Measurements from ENCODE around the gene ADIPOQ.
"Not testable (repeated sequence)": the region's sequence is repeated elsewhere in the genome, so short reads cannot be mapped to it uniquely, and the experiment has no call there.

The ADIPOQ gene

GRCh38 chr3:186826410-186826975, 16.0 kb upstream of the ADIPOQ start:
- no peak for DNase-seq (ENCODE audit: low read depth)

GRCh38 chr3:186826976-186827857, 15.3 kb upstream of the ADIPOQ start:
- DNase-seq (ENCODE audit: low read depth), result peak; percentile 82

DNA sequence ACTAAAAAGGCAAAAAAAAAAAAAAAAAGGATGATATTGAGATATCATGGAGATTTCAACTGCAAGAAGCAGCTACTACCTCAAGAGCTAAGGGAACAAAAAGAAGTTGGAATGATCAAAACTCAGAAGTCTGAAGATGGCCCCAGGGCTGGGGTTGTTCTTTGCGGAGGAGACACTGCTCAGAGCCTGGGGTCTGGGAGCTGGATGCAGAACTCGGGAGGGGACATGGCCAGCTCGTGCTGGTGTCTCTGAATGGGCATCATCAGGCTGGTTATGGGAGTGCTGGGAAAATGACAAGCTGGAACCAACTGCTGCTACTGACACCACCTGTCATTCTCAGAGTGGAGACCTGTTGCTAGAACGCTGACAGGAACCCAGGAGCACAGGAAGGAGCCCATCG, 14.2 kb upstream of the ADIPOQ start:
- no peak for DNase-seq (ENCODE audit: low read depth)

DNA sequence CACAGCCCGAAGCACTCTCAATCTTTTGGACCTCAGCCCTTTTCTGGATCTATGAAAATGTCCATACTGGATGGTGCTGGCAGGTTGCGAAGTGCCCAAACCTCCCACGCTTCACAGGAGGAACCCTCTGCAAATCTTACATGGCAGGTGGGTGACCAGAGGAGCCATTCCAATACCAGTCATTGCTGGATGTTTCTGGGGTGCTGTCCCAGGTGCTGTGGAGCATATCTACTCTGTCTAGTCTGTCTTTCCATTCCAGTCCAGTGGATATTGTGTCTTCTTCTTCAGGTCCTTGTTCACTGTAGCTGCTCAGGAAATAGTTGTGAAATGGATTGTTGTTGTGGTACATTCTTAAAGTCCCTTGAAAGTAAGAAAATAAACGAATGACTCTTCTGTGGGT, 10.7 kb upstream of the ADIPOQ start:
- no peak for DNase-seq (ENCODE audit: low read depth)

DNA sequence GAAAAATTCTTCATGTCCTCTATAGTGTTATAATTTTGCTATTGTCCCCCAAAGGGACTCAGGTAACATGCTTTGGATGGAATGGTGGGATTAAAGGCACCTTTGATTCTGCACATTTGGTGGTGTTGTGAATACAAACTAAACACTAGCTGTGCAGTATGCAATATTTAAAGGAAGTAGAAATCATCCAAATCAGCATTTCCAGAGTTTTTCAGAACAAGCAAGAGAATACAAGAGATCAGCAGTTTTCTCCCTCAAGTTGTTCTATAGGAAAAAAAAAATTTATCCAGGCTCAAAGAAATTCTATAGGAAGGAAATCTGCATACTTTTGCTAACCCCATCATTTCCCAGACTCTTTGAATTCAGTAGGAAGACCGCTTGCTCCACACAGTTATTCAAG, 10.2 kb upstream of the ADIPOQ start:
- no peak for DNase-seq (ENCODE audit: low read depth)

DNA sequence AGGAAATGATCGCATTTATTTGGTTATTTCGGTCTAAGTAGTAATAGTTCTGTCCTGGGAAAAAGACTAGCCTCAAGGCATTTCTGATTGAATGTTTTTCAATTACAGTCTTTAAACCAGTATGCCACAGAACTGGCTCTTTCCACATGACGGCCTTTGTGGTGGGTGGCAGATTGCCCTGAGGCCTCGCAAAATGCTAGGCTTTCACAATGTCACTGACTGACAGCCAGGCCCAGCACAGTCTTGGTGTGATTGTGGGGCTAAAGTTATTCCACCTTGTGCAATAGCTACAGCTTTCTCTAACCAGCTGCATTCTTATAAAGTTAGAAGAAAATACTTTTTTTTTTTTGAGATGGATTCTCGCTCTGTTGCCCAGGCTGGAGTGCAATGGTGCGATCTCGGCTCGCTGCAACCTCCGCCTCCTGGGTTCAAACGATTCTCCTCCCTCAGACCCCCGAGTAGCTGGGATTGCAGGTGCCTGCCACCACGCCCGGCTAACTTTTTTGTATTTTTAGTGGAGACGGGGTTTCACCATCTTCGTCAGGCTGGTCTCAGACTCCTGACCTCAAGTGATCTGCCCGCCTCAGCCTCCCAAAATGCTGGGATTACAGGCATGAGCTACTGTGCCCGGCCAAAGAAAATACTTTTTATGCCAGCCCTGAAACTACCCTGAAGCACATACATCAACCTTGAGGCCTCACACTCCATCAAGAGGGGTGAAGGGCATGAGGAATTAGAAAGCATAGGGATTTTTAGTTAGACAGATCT, 2.5 kb upstream of the ADIPOQ start:
- DNase-seq (ENCODE audit: low read depth), result no peak

GRCh38 chr3:186841620-186842019, 890 bp upstream of the ADIPOQ start:
- no peak for DNase-seq (ENCODE audit: low read depth)

DNA sequence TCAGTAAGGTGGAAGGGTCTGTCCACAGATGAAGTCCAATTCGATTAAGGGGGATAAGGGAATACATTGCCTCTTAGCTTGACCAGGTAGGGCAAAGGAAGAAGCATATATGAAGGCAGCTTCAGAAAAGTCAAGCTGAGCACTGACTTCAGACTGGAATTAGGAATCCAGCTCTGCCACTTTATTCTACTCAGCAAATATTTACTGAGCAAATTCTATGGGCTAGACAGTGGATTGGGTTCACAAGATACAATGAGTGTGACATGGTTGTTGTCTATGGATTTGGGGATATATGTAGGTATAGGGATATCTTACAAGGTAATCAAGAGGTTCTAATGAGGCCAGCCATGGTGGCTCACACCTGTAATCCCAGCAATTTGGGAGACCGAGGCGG, 526 bp downstream of the ADIPOQ start:
- DNase-seq (ENCODE audit: low read depth), result no peak

DNA sequence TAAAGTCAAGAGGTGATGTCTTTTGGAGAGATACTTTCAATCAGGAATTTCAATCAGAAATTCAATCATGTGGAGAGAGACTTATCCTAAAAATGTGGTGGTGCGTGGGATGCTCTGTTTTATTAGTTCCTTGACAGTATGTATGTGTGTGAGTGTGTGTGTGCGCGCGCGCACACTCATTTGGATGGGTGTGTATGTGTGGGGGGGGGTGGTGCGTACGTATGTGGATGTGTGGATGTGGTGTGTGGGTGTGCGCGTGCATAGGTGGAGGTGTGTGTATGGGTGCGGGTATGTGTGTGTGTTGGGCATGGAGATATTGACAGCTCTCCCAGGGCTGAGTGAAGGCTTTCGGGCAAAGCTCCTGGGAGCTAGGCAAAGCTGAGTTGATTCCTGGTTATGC, 2.4 kb downstream of the ADIPOQ start:
- DNase-seq (ENCODE audit: low read depth), result no peak

DNA sequence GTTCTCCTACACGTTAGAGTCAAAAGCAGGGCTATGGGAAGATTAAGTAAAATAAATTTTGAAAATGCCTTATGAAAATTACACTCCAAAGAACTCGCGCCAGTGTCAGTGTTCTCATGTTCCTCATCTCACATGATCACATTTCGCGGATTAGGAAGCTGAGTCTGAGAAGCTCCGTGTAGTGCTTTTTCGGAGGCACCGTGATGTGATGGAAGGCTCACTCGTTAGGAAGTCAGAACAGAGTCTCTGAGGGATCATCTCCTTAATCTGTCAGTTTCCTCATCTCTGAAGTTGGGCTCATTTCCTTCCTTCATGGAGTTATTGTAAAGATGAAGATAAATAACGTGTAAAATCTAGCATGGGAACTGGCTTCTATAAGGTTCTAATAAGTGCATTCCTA, 3.2 kb downstream of the ADIPOQ start:
- DNase-seq (ENCODE audit: low read depth), result no peak

DNA sequence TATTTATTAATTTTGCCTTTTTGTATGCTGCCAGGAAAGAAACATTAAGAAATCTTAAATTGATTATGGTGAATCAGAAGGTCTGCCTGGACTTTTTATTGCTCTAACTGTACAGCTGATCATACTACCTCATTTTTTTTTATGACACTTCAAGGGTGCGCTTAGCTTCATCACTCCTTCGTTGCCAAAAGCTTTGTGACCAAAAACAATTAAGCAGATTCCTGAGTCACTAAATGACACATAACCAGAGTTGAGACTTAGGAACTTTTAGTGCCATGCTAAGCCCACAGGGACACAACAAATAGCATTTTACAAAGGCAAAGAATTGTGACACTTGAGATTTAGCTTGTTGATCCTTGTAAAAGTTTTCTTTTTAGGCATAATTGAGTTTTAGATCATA, 4.9 kb downstream of the ADIPOQ start:
- DNase-seq (ENCODE audit: low read depth), result no peak

DNA sequence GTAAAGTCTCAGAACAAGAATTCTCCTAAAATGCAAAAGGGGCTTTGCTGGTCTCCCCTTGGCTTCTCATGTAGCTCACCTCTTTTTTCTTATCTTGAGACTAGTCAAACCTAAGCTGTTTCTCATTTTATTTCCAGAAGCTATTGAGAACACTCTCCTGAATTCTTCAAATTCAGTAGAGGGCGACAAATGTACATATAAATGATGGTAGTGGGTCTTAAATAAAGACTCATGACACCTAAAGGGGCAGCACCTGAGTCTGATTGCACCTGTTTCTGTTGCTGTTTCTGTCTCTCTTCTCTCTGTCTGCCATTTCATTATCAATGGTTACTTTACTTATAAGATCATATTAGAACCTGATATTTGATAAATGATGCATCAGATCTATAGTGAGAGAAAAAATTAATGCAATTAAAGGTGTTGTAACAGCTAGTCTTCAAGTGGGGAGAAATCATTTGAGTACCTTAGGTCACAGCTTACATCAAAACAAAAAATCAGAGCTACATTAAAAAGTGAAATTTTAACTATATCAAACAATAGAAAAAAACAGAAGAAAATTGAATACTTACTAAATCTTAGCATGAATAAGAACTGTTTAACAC, 7.0 kb downstream of the ADIPOQ start:
- no peak for DNase-seq (ENCODE audit: low read depth)

GRCh38 chr3:186851835-186852234, 9.3 kb downstream of the ADIPOQ start:
- not testable (repeated sequence) for DNase-seq (ENCODE audit: low read depth)

GRCh38 chr3:186852994-186853393, 10.5 kb downstream of the ADIPOQ start:
- no peak for DNase-seq (ENCODE audit: low read depth)

- no peak for DNase-seq (ENCODE audit: low read depth)
These were observed 11.6 kb downstream of the ADIPOQ start for GRCh38 chr3:186854146-186854545.

GRCh38 chr3:186854954-186855353, 12.4 kb downstream of the ADIPOQ start:
- DNase-seq (ENCODE audit: low read depth), result no peak

DNA sequence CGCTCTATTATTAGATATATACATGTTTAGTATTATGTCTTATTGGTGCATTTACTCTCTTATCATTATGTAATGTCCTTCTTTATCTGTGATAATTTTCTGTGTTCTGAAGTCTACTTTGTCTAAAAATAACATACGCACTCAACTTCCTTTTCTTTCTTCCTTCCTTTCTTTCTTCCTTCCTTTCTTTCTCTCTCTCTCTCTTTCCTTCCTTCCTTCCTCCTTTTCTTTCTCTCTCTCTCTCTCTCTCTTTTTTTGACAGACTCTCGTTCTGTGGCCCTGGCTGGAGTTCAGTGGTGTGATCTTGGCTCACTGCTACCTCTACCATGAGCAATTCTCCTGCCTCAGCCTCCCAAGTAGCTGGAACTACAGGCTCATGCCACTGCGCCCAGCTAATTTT, 15.2 kb downstream of the ADIPOQ start:
- DNase-seq (ENCODE audit: low read depth), result no peak

- not testable (repeated sequence) for DNase-seq (ENCODE audit: low read depth)
These were observed 22.8 kb downstream of the ADIPOQ start for GRCh38 chr3:186865215-186865853.

DNA sequence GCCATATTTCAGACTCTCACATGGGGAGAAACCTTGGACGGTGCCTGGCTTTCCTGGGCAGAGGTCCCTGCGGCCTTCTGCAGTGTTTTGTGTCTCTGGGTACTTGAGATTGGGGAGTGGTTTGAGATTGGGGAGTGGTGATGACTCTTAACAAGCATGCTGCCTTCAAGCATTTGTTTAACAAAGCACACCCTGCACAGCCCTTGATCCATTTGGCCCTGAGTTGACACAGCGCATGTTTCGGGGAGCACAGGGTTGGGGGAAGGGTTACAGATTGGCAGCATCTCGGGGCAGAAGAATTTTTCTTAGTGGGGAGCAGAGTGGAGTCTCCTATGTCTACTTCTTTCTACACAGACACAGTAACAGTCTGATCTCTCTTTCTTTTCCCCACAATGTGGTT, 23.6 kb downstream of the ADIPOQ start:
- DNase-seq (ENCODE audit: low read depth), result not testable (repeated sequence)

DNA sequence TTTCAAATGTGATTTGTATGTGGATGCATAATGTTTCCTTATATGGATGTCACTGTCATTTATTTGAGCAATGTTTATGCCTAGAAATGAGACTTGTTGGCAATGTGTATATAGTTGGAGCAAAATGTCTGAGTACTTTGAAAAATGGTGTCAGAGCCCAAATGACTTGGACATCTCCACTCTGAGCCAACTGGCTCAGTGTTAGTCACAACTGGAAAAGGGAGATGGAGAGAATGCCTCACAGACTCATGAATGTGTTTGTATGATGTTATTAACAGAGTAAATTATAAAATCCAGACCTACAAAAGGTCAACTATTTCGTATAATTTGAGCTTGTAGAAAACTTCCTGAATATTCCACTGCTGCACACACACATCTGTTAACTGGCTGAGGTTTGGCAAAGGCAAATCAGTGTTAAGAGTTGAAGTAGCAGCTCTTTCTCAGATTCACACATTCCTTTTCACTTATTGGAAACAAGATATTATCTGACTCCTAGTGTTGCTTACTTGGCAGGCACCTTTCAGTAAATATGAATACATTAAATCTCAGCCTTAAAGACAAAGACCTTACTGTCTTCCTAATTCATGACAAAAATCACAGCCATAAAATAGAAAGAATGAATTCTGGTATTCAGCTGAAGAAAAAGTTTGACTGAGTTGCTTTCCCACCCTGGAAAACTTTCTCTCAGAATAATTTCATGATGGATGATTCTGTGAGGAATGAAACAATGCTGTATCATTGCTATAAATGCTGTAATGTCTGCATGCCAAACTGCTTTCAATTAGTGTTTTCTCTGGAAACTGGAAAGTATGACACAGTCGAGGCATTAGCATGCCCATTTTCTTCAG, 27.0 kb downstream of the ADIPOQ start:
- DNase-seq (ENCODE audit: low read depth), result no peak

Data from stimulated activated CD4-positive, alpha-beta T cell treated with anti-CD3 and anti-CD28 coated beads, Interleukin-2, amount 100 ng/mL, for 4 hours (primary cell).